GM19467 (cell line): ENCODE measurements around the gene PRDX5.
"Not testable (repeated sequence)": the region's sequence is repeated elsewhere in the genome, so short reads cannot be mapped to it uniquely, and the experiment has no call there.

Experiments used
- ATAC-seq: cut with Tn5 transposase; IDR thresholded peaks from one replicate; pipeline ENCODE4 v1.9.1; 2021; ENCODE audit warnings: mild to moderate bottlenecking, moderate library complexity; ENCODE audit not compliant: unreplicated experiment

PRDX5 gene

DNA sequence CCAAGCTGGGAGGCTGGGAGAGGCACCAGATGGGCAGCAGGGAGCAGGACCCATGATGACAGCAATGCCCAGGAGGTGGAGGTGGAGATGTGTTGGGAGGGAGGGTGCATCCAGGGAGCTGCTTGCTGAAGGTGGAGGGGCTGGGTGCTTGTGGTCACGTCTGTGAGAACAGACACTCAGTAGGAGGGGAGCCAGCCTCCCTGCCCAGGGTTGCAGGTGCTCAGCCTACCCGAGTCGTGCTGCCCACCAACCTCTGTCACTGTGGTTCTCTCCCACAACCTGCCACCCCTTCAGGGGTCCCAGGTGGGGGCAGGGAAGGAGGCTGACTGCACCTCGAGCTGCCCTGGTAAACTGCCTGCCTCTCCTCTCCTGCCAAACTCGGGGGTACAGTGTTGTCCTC lies 5.5 kb downstream of the PRDX5 start:
- ATAC-seq: no peak

- not testable (repeated sequence) for ATAC-seq
Measured at GRCh38 chr11:64323984-64324383, 6.1 kb downstream of the PRDX5 start.

GRCh38 chr11:64324692-64325469 lies 7.0 kb downstream of the PRDX5 start:
- ATAC-seq: no peak

GRCh38 chr11:64327375-64327774 lies 9.5 kb downstream of the PRDX5 start:
- ATAC-seq: no peak

GRCh38 chr11:64327993-64328392 lies 10.1 kb downstream of the PRDX5 start:
- no peak for ATAC-seq

GRCh38 chr11:64330888-64331287 lies 13.0 kb downstream of the PRDX5 start:
- no peak for ATAC-seq

DNA sequence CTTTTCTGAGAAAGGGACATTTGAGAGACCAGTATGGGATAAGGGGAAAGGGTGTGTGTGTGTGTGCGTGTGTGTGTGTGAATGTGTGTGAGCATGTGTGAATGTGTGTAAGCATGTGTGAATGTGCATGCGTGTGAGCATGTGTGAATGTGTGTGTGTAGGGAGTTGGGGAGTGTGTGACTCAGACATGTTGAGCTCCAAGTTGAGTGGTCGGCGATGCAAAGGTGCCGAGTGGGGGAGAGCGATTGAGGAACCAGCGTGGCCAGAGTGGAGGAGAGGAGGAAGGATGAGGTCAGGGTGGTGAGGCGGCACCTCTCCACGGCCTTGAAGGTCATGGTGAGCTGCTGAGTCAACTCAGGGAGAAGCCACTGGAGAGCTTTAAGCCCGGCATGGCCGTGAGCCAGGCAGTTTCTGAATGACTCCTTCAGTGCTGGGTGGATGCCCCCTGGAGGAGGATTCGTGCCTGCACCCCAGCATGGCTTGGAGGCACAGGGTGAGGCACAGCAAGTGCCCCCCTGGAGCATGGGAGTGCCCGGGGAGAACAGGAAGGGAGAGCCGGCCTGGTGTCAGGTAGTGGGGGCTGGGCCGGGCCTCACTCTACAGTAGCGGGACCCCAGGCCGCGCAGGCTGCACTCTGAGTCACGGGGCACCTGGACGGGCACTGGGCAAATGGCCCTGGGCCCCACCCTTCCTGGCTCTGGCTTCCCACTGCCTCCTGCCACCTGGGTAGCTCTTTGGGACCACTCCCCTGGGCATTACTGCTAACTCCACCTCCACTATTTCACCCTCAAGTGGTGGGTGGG lies 13.8 kb downstream of the PRDX5 start:
- no peak for ATAC-seq

GRCh38 chr11:64333556-64333955 lies 15.6 kb downstream of the PRDX5 start:
- ATAC-seq: no peak

- ATAC-seq: peak; percentile 50
Measured at GRCh38 chr11:64334764-64335735, 17.1 kb downstream of the PRDX5 start.

GRCh38 chr11:64337538-64338249 lies 19.8 kb downstream of the PRDX5 start:
- no peak for ATAC-seq

- ATAC-seq: no peak
Measured at GRCh38 chr11:64338716-64339115, 20.8 kb downstream of the PRDX5 start.

GRCh38 chr11:64339286-64339685 lies 21.4 kb downstream of the PRDX5 start:
- ATAC-seq: no peak

DNA sequence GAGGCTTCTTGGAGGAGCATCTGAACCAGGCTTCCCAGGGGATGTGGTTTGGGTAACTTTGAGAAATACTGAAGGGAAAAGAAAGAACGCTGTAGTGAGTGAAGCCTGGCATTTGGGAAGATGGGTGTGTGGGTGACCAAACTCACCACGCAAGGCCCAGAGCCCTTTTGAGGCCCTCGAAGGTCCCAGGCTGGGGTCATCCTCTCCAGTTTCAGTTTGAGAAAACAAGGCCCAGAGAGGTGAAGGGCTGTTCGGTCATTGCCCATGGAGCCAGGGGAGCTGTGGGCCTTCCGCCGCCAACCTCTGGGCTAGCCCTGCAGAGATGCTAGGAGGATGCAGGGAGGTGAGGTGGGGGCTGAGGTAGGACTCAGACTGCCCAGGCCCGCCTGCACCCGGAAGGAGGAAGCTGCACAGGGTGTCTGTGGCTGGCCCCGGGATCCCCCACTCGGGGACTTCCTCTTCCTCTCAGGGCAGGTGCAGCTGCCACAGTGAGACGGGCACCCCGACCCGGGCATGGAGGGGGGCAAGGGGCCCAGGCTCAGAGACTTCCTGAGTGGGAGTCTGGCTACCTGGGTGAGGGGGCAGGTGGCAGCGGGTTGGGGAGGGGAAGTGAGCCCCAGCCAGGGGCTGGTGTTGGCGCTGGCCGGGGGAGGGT lies 22.0 kb downstream of the PRDX5 start, which contains the start of gene CCDC88B:
Gene CCDC88B (plus strand): TSS at position 451 of the 655 bp plus-strand sequence. CDS start 63 bp downstream, at position 514.
- peak; percentile 57 for ATAC-seq

DNA sequence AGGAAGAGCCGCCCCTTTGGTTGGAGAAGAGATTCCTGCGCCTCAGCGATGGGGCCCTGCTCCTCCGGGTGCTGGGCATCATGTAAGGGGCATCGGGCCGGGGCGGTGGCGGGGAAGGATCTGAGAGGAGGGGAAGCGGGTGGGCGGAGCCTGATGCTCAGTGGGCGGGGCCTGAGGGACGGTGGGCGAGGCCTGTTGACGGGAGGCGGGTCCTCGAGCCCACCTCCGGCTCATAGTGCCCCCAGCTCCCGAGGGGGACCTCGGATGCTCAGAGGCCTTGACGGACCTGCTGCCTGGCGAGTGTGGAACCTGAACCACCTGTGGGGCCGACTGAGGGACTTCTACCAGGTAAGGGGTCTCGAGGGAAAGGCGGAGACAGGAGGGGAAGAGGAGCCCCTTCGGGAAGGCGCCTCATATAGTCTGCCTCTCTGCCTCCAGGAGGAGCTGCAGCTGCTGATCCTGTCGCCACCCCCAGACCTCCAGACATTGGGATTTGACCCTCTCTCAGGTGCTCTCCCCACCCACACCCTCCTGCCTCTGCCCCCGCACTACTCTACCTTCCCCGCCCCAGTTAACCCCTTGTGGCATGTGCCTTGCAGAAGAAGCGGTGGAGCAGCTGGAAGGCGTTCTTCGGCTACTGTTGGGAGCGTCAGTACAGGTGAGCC lies 22.9 kb downstream of the PRDX5 start:
- no peak for ATAC-seq

DNA sequence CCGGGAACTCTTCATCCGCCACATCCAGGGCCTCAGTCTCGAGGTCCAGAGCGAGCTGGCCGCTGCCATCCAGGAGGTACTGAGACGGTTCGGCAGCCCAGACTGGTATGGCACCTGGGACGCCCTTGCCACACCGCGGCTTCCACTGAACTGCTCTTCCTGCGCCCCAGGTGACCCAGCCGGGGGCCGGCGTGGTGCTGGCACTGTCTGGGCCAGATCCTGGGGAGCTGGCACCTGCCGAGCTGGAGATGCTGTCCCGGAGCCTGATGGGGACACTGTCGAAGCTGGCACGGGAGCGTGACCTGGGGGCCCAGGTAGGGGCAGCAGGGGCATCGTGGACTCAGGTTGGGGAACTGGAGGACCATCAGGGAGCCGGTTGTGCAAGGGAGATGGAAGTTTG lies 23.5 kb downstream of the PRDX5 start:
- ATAC-seq: no peak

DNA sequence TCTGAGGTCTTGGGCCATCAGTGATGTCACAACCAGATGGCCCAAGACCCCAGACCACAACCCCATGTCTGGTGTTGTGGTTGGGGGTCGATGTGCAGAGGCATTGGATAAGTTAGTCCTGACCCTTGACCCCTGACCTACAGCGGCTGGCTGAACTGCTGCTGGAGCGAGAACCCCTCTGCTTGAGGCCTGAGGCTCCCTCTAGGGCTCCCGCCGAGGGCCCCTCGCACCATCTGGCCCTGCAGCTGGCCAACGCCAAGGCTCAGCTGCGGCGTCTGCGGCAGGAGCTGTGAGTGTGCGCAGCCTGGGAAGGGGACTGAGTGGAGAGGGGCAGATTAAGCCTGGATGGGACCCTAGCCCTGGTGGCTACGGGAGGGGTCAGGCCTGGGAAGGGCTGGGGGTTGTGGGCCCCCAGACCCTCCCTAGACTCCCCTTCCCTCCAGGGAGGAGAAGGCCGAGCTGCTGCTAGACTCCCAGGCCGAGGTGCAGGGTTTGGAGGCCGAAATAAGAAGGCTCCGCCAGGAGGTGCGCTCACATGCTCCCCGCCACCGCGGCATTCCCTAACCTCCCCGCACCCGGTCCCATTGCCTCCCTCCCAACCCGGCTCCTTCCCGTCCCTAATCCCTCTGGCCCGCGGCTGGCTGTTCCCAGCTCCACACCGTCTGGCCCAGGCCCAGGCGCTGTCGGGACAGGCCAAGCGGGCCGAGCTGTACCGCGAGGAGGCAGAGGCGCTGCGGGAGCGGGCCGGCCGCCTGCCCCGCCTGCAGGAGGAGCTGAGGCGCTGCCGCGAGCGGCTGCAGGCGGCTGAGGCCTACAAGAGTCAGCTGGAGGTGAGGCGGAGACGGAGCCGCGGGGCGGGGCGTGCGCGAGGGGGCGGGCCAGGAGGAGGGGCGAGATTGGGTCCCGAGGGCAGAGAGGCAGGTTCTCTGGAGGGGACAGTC lies 24.2 kb downstream of the PRDX5 start:
- ATAC-seq: no peak

DNA sequence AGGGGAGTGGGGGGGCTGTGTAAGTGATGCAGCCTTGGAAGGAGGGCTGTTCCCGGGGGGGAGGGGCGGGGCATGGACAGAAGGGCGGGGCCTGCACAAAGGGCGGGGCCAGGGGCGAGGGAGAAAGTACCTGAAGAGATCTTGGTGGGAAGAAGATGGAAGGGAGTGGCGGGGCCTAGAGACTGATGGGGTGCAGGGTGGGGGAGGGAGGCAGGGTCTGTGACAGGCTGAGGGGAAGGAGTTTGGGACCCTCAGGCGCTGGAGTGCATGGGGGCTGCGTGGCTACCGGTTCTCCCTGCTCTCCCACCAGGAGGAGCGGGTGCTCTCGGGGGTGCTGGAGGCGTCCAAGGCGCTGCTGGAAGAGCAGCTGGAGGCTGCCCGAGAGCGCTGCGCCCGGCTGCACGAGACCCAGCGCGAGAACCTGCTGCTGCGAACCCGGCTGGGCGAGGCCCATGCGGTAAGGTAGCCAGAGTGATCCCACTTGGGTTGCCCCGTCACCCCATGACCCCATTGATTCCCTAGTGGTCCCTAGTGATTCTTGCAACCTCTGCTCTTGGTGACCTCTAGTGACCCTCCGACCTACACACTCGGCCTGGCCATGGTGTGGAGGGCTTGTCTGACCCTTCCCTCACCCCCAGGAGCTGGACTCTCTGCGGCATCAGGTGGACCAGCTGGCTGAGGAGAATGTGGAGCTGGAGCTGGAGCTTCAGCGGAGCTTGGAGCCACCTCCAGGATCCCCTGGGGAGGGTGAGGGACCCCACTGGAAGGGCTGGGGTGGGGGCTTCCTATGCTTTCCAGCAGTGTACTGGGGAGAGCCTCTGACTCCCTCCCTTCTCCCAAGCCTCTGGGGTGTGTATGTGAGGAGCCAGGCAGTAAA lies 25.2 kb downstream of the PRDX5 start:
- ATAC-seq: no peak
